Neutrophil (primary cell): ENCODE measurements around the gene CES3.

ENCODE experiments used
- H3K27ac ChIP-seq: fragments of 200-600 bp; sonication (generic); 2 replicates; pipeline ENCODE4 v1.5.1; 2016; ENCODE audit warnings: mild to moderate bottlenecking, moderate library complexity
- H3K27me3 ChIP-seq: fragments of 200-600 bp; sonication (generic); 2 replicates; pipeline ENCODE4 v1.6.0; 2016; ENCODE audit warnings: mild to moderate bottlenecking
- H3K36me3 ChIP-seq: fragments of 200-600 bp; sonication (generic); 2 replicates; pipeline ENCODE4 v1.5.1; 2017
- H3K4me1 ChIP-seq, 2 experiments: fragments of 200-600 bp in 1 of 2; sonication (generic) in 1 of 2; 1 replicate in 1 of 2; 2 replicates in 1 of 2; pipeline versions ENCODE4 v1.5.1 to v1.6.1; 2013 to 2016; ENCODE audit warnings: low read depth in 1 of 2, low read length in 1 of 2, mild to moderate bottlenecking in 1 of 2, moderate library complexity in 1 of 2; ENCODE audit not compliant: control insufficient read depth in 1 of 2, insufficient read depth in 1 of 2
- H3K4me3 ChIP-seq, 2 experiments: fragments of 200-600 bp in 1 of 2; sonication (generic) in 1 of 2; 1 replicate in 1 of 2; 2 replicates in 1 of 2; pipeline ENCODE4 v1.5.1; 2013 to 2016; ENCODE audit warnings: low read depth in 1 of 2, low read length in 1 of 2, mild to moderate bottlenecking in 1 of 2, moderate library complexity in 1 of 2
- H3K9me3 ChIP-seq: fragments of 200-600 bp; sonication (generic); 2 replicates; pipeline ENCODE4 v1.5.1; 2016
- TF ChIP-seq, protein P1 (sequence below): fragments of 200-600 bp; sonication (generic); IDR thresholded peaks from 2 replicates; pipeline ENCODE4 v1.5.1; 2016; ENCODE audit warnings: antibody characterized with exemption

Gene CES3, protein sequence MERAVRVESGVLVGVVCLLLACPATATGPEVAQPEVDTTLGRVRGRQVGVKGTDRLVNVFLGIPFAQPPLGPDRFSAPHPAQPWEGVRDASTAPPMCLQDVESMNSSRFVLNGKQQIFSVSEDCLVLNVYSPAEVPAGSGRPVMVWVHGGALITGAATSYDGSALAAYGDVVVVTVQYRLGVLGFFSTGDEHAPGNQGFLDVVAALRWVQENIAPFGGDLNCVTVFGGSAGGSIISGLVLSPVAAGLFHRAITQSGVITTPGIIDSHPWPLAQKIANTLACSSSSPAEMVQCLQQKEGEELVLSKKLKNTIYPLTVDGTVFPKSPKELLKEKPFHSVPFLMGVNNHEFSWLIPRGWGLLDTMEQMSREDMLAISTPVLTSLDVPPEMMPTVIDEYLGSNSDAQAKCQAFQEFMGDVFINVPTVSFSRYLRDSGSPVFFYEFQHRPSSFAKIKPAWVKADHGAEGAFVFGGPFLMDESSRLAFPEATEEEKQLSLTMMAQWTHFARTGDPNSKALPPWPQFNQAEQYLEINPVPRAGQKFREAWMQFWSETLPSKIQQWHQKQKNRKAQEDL

DNA sequence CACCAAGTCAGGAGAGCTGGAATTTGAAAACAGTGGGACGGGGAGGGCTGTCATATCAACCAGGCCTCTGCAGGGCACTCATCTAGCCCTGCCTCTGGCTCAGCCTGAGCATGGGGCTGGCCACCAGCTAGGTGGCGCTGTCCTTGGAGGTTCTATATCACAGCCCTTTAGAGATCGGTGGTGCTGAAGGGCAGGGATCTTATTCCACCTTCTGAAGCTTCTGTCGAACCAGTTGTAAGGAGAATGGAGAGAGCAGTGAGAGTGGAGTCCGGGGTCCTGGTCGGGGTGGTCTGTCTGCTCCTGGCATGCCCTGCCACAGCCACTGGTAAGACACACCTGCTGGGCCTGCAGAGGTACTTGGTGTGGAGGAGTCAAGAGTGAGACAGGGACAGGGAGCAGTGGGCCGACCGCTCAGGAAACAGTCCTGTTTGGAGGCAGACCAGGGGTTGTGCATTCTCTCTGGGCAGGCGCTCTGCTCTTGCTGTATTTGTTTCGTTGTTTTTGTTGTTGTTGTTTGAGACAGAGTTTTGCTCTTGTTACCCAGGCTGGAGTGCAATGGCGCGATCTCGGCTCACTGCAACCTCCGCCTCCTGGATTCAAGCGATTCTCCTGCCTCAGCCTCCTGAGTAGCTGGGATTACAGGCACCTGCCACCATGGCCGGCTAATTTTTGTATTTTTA is at the start of gene CES3:
TSS of gene CES3 (plus strand) at position 202 of the 680 bp plus-strand sequence. CDS start at position 244, 42 bp downstream.
- no peak within 1 kb of the TSS for H3K4me3 ChIP-seq
- H3K27ac ChIP-seq = peak within 1 kb of the TSS; percentile 49
- TF ChIP-seq, protein P1, sequence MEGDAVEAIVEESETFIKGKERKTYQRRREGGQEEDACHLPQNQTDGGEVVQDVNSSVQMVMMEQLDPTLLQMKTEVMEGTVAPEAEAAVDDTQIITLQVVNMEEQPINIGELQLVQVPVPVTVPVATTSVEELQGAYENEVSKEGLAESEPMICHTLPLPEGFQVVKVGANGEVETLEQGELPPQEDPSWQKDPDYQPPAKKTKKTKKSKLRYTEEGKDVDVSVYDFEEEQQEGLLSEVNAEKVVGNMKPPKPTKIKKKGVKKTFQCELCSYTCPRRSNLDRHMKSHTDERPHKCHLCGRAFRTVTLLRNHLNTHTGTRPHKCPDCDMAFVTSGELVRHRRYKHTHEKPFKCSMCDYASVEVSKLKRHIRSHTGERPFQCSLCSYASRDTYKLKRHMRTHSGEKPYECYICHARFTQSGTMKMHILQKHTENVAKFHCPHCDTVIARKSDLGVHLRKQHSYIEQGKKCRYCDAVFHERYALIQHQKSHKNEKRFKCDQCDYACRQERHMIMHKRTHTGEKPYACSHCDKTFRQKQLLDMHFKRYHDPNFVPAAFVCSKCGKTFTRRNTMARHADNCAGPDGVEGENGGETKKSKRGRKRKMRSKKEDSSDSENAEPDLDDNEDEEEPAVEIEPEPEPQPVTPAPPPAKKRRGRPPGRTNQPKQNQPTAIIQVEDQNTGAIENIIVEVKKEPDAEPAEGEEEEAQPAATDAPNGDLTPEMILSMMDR = peak; percentile 11
- no peaks in the 10 kb centered on the region for H3K36me3 ChIP-seq
- no peaks in the 10 kb centered on the region for H3K27me3 ChIP-seq
- no peaks in the 10 kb centered on the region for H3K9me3 ChIP-seq
- H3K4me1 ChIP-seq = peaks cover 25% of the 10 kb centered on the region in 2 experiments

DNA sequence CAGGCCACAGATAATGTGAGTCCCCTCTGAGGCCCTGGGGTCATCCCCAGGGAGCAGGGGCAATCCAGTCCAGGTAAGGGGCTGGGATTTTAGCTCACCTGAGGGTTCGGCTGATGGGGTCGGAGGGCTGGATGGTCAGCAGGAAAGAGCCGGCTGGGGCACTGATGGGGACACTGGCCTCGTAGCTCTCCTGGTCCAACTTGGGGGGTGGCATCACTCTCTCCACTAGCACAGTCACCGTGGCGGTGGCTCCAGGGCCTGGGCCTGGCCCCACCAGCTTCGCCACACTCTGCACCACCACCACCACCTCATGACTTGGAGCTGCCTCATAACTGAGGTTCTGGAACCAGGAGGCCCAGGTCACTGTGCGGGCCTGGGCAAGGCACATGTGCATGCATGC is 49.3 kb upstream of the CES3 start:
- no peaks in the 10 kb centered on the region for H3K4me1 ChIP-seq
- no peak overlapping the region for H3K27ac ChIP-seq
- no peaks in the 10 kb centered on the region for H3K36me3 ChIP-seq
- H3K9me3 ChIP-seq = no peaks in the 10 kb centered on the region
- TF ChIP-seq, protein P1 = no peak
- no peak overlapping the region for H3K4me3 ChIP-seq
- peaks cover 7% of the 10 kb centered on the region for H3K27me3 ChIP-seq

DNA sequence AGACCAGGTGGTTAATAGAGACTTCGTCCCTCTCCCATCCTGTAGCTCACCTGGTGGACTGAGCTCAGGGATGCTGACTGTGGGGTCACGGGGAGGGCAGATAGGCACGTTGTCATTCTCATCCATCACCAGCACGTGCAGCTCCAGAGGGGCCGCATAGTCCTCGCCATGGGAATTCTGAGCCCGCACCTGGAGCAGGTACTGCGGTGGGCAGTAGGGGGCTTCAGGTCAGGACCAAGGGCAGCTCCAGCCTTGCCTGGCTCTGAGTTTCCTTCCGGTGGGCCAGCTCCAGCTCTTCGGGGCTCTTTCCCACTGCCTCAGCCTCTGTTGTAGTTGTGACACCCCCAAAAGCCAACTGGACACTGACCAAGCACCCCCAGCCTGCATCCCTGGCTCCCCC is 48.0 kb upstream of the CES3 start:
- Histone ChIP-seq H3K9me3 (no peaks in the 10 kb centered on the region), H3K36me3 (no peaks in the 10 kb centered on the region), H3K27ac (no peak overlapping the region), H3K4me3 (no peak overlapping the region), H3K4me1 (no peaks in the 10 kb centered on the region), H3K27me3 (peaks cover 6% of the 10 kb centered on the region)
- TF ChIP-seq, protein P1 = no peak

DNA sequence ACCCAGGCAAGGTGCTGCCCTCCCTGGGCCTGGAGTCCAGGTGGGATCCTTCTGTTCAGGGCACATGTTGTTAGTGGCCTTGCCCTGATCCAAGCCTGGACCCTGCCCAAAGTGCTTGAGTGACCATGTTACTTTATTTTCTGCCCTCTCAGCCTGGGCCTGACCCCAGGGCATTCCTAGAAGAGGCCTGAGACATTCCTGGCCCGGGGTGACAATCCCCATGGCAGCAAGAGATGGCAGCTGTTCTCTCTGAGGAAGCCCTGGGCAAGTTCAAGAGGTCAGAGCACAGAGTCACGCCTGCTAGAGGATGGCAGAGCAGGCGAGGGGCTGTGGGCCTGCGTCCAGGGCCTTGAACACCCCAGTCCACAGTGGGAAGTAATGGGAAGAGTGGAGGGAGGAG is 47.4 kb upstream of the CES3 start:
- TF ChIP-seq, protein P1 = no peak
- Histone ChIP-seq H3K27ac (no peak overlapping the region), H3K36me3 (no peaks in the 10 kb centered on the region), H3K4me3 (no peak overlapping the region), H3K4me1 (no peaks in the 10 kb centered on the region), H3K27me3 (no peaks in the 10 kb centered on the region), H3K9me3 (no peaks in the 10 kb centered on the region)

DNA sequence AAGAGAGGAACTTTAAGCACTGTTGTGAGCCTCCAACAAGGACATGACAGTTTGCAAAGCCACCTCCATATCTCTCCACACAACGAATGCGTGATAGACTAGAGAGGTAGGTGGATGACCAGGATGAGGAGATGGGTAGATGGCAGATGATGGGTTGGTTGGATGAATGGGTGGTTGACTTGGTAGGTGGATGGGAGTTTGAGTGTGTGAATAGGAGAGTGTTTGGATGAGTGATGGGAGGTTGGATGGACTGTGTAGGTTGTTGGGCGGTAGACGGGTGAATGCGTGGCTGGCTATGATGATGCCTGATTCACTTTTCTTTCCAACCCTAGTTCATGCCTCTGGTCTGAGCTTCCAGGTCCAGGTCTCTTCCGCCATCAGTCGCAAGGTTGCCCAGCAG is 46.5 kb upstream of the CES3 start:
- no peaks in the 10 kb centered on the region for H3K36me3 ChIP-seq
- TF ChIP-seq, protein P1 = no peak
- peaks cover 4% of the 10 kb centered on the region for H3K27me3 ChIP-seq

More for the DNA sequence above, 46.5 kb upstream of the CES3 start:
- H3K4me3 ChIP-seq = no peak overlapping the region
- H3K4me1 ChIP-seq = no peaks in the 10 kb centered on the region
- no peak overlapping the region for H3K27ac ChIP-seq
- H3K9me3 ChIP-seq = no peaks in the 10 kb centered on the region
